ENCODE results near the gene AOC3.
"Not testable (repeated sequence)": the region's sequence is repeated elsewhere in the genome, so short reads cannot be mapped to it uniquely, and the experiment has no call there.

Gene AOC3

DNA sequence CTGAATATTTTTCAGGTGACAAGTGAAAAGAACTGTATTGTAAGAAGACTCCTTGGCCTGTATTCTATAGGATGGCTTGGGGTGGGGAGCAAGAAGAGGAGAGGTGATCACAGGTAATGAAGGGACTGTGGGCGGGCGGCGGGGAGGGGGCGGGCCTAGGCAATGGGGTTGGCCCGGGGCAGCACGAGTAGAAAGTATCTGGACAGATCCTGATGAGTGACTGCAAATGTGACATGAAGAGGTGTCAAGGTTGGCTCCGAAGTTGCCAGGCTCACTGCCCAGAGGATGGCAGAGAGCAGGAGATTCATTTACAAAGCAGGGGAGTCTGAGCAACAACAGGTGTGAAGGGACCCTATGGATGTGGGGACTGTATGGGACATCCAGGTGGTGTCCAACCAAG lies 38.8 kb downstream of the AOC3 start:
- Mint-ChIP-seq H3K36me3 (no peaks in the 10 kb centered on the region), H3K27ac (no peak overlapping the region), H3K27me3 (peaks cover 6% of the 10 kb centered on the region), H3K4me1 (ENCODE audit: low read depth) (no peaks in the 10 kb centered on the region), H3K4me3 (no peak overlapping the region), H3K9me3 (ENCODE audit: low read depth) (no peaks in the 10 kb centered on the region)

DNA sequence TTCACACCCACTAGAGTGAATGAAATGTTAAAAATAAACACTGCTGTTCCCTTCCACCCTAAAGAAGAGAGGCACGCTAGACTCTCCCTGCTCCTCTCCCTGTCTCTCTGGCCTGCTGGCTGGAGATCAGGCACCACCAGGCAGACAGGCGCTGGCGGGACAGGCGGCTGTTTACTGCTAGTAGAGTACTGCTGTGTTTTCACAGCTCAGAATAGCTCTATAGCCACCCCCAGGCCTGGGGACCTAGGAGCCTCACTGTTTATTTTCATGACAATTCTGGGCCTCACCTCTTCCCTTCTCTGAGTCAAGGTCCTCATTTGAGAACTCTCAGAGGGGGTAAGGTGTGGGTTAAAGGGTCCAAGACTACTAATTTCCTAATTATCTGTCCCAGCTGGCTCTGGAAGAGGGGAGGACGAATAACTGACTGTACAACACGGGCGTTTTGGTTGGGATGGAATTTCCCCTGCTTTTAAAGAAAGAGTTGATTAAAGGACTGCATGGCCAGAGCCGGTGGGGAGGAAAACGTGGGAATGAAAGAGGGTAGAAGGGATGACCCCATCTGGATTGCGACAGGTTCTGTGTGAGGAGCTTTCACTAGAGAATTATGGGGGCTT lies 40.6 kb downstream of the AOC3 start:
- H3K9me3 Mint-ChIP-seq (ENCODE audit: low read depth) = no peaks in the 10 kb centered on the region
- H3K27me3 Mint-ChIP-seq = peaks cover 4% of the 10 kb centered on the region
- H3K4me1 Mint-ChIP-seq (ENCODE audit: low read depth) = no peaks in the 10 kb centered on the region
- no peaks in the 10 kb centered on the region for H3K36me3 Mint-ChIP-seq
- no peak overlapping the region for H3K27ac Mint-ChIP-seq
- no peak overlapping the region for H3K4me3 Mint-ChIP-seq

GRCh38 chr17:42893359-42893758 lies 42.4 kb downstream of the AOC3 start:
- Mint-ChIP-seq H3K27ac (no peak overlapping the region), H3K4me1 (ENCODE audit: low read depth) (no peaks in the 10 kb centered on the region), H3K4me3 (no peak overlapping the region), H3K27me3 (peaks cover 2% of the 10 kb centered on the region), H3K9me3 (ENCODE audit: low read depth) (no peaks in the 10 kb centered on the region), H3K36me3 (no peaks in the 10 kb centered on the region)

- Mint-ChIP-seq H3K36me3 (no peaks in the 10 kb centered on the region), H3K9me3 (ENCODE audit: low read depth) (no peaks in the 10 kb centered on the region), H3K27me3 (peaks cover 2% of the 10 kb centered on the region), H3K4me3 (no peak overlapping the region), H3K27ac (no peak overlapping the region), H3K4me1 (ENCODE audit: low read depth) (no peaks in the 10 kb centered on the region)
Observed at GRCh38 chr17:42894283-42895184, 43.5 kb downstream of the AOC3 start.

DNA sequence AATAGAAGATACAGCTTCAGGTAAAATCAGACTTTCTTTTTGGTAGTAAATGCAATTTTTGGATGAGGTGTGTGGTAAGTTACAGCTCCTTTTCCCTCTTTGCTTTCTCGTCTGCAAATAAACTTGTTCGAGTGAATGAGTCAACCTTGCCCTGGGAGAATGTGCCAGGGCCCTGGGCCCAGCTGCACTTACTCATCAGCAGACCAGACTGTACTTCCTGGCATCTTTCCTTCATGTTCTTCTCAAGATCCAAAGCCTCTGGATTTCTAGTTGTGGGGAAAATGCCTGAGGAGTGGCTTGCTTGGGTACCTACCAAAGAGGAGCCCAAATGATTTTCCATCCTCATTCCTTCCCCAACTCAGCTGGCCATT lies 44.2 kb downstream of the AOC3 start:
- H3K27ac Mint-ChIP-seq = no peak overlapping the region

DNA sequence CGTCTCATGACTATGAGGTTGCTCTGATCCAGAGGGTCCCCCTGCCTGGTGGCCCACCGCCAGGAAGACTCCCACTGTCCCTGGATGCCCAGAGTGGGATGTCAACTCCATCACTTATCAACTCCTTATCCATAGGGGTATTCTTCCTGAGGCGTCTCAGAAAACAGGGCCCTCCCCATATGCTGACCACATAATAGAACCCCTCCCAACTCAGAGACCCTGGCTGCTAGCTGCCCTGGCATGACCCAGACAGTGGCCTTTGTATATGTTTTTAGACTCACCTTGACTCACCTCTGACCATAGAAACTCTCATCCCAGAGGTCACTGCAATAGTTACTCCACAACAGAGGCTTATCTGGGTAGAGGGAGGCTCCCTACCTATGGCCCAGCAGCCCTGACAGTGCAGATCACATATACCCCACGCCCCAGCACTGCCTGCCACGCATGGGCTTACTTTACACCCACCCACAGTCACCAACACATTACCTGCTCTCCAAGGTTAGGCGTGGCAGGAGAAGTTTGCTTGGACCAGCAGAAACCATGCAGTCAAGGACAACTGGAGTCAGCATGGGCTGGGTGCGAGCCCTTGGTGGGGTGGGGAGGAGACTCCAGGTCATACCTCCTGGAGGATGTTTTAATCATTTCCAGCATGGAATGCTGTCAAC lies 47.3 kb downstream of the AOC3 start:
- H3K36me3 Mint-ChIP-seq = no peaks in the 10 kb centered on the region
- H3K4me1 Mint-ChIP-seq (ENCODE audit: low read depth) = no peaks in the 10 kb centered on the region
- peaks cover 2% of the 10 kb centered on the region for H3K27me3 Mint-ChIP-seq
- H3K4me3 Mint-ChIP-seq = no peak overlapping the region
- no peak overlapping the region for H3K27ac Mint-ChIP-seq
- H3K9me3 Mint-ChIP-seq (ENCODE audit: low read depth) = no peaks in the 10 kb centered on the region

More for the DNA sequence above, 44.2 kb downstream of the AOC3 start:
- Mint-ChIP-seq H3K4me3 (no peak overlapping the region), H3K27me3 (peaks cover 2% of the 10 kb centered on the region), H3K9me3 (ENCODE audit: low read depth) (no peaks in the 10 kb centered on the region), H3K36me3 (no peaks in the 10 kb centered on the region), H3K4me1 (ENCODE audit: low read depth) (no peaks in the 10 kb centered on the region)

- not testable (repeated sequence) for H3K4me3 Mint-ChIP-seq; H3K27ac Mint-ChIP-seq; H3K27me3 Mint-ChIP-seq; H3K36me3 Mint-ChIP-seq; H3K9me3 Mint-ChIP-seq (ENCODE audit: low read depth); H3K4me1 Mint-ChIP-seq (ENCODE audit: low read depth)
Observed at GRCh38 chr17:42899981-42900380, 49.0 kb downstream of the AOC3 start.

DNA sequence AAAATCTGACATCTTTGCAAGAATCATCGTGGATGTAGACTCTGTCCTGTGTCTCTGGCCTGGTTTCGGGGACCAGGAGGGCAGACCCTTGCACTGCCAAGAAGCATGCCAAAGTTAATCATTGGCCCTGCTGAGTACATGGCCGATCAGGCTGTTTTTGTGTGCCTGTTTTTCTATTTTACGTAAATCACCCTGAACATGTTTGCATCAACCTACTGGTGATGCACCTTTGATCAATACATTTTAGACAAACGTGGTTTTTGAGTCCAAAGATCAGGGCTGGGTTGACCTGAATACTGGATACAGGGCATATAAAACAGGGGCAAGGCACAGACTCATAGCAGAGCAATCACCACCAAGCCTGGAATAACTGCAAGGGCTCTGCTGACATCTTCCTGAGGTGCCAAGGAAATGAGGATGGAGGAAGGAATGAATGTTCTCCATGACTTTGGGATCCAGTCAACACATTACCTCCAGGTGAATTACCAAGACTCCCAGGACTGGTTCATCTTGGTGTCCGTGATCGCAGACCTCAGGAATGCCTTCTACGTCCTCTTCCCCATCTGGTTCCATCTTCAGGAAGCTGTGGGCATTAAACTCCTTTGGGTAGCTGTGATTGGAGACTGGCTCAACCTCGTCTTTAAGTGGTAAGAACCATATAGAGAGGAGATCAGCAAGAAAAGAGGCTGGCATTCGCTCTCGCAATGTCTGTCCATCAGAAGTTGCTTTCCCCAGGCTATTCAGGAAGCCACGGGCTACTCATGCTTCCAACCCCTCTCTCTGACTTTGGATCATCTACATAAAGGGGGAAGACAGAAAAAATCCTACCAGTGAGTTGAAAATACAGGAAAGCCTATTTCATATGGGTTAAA lies 49.7 kb downstream of the AOC3 start, which contains the start of gene G6PC1:
Gene G6PC1 (plus strand): TSS at position 340 of the 872 bp plus-strand sequence. CDS start 78 bp downstream, at position 418.
- Mint-ChIP-seq H3K4me3 (no peak within 1 kb of the TSS), H3K27me3 (no peaks in the 10 kb centered on the region), H3K4me1 (ENCODE audit: low read depth) (no peaks in the 10 kb centered on the region), H3K27ac (no peak within 1 kb of the TSS), H3K9me3 (ENCODE audit: low read depth) (no peaks in the 10 kb centered on the region), H3K36me3 (no peaks in the 10 kb centered on the region)

DNA sequence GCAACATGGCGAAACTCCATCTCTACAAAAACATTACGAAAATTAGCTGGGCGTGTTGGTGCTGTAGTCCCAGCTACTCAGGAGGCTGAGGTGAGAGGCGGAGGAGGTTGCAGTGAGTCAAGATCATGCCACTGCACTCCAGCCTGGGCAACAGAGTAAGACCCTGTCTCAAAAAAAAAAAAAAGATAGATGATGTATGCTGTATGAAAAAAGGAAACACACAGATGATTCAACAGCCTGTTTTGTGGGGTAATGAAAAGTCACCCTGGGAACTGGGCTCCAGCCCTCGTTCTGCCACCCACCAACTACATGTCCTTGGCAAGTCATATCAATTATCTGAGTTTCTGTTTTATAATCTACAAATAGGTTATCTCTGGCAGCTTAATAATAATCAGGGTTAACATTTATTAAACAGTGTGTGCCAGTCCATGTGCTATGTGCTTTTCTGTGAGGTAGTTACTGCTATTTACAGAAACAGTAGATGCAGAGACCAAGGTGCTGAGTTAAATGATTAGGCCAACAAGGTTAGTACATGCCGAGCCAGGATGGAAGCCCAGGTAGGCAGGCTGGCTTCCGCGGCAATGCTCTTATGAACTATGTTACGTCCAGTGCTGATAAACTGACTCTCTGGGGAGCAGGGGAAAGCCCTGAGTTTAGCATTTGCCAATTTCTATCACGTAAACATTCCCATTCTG lies 50.7 kb downstream of the AOC3 start:
- no peak overlapping the region for H3K4me3 Mint-ChIP-seq
- no peaks in the 10 kb centered on the region for H3K9me3 Mint-ChIP-seq (ENCODE audit: low read depth)
- H3K4me1 Mint-ChIP-seq (ENCODE audit: low read depth) = no peaks in the 10 kb centered on the region
- no peak overlapping the region for H3K27ac Mint-ChIP-seq
- no peaks in the 10 kb centered on the region for H3K27me3 Mint-ChIP-seq
- H3K36me3 Mint-ChIP-seq = no peaks in the 10 kb centered on the region

DNA sequence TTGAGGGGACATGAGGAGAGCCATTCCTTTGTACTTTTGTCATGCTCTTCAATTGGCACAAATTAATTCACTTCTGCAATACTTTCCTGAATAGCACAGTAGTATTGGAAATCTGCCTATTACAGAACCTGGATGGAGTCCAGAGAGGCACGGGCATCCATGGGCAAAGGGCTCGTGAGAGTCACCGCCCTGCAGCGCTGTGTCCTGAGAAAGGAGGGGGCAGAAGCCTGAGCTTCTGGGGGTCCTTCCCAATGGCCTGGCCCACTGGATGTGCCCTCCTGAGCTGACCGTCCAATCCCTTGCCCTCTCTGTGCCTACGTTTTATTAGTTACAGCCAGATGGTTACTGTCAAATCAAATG lies 53.1 kb downstream of the AOC3 start:
- Mint-ChIP-seq H3K4me3 (no peak overlapping the region), H3K27ac (no peak overlapping the region), H3K27me3 (no peaks in the 10 kb centered on the region), H3K9me3 (ENCODE audit: low read depth) (no peaks in the 10 kb centered on the region), H3K36me3 (no peaks in the 10 kb centered on the region), H3K4me1 (ENCODE audit: low read depth) (no peaks in the 10 kb centered on the region)

- H3K9me3 Mint-ChIP-seq (ENCODE audit: low read depth) = no peaks in the 10 kb centered on the region
- H3K27me3 Mint-ChIP-seq = no peaks in the 10 kb centered on the region
- no peaks in the 10 kb centered on the region for H3K36me3 Mint-ChIP-seq
- no peaks in the 10 kb centered on the region for H3K4me1 Mint-ChIP-seq (ENCODE audit: low read depth)
- H3K4me3 Mint-ChIP-seq = no peak overlapping the region
- no peak overlapping the region for H3K27ac Mint-ChIP-seq
Observed at GRCh38 chr17:42906772-42907446, 55.9 kb downstream of the AOC3 start.

Data from activated naive CD8-positive, alpha-beta T cell (primary cell).